GM13976 (cell line): ENCODE measurements around the gene MYOF.

ENCODE experiments used
- DNase-seq: peaks from one replicate; pipeline ENCODE4 v3.0.0; 2012; ENCODE audit warnings: low spot score
- in situ Hi-C: fragments of 300-500 bp; cut with MboI; formaldehyde crosslinking; loops from one replicate; pipeline ENCODE4 v1.12.0; 2022; ENCODE audit warnings: low sequenced_read_pairs, mixed read lengths, inconsistent platforms; ENCODE audit not compliant: unreplicated experiment
- TF ChIP-seq, protein P1 (sequence below): IDR thresholded peaks from 2 replicates; pipeline ENCODE4 v1.5.1; 2012; ENCODE audit warnings: borderline replicate concordance, mild to moderate bottlenecking; ENCODE audit not compliant: insufficient read depth; ENCODE audit errors: extremely low read depth, missing control alignments, control extremely low read depth

Gene MYOF

GRCh38 chr10:93481637-93482144 is 443 bp downstream of the MYOF start:
- in situ Hi-C loops = loop anchor here (10.0 kb wide), 1 partner anchor 97 kb away; no protein-coding TSS in a partner anchor
- TF ChIP-seq, protein P1, sequence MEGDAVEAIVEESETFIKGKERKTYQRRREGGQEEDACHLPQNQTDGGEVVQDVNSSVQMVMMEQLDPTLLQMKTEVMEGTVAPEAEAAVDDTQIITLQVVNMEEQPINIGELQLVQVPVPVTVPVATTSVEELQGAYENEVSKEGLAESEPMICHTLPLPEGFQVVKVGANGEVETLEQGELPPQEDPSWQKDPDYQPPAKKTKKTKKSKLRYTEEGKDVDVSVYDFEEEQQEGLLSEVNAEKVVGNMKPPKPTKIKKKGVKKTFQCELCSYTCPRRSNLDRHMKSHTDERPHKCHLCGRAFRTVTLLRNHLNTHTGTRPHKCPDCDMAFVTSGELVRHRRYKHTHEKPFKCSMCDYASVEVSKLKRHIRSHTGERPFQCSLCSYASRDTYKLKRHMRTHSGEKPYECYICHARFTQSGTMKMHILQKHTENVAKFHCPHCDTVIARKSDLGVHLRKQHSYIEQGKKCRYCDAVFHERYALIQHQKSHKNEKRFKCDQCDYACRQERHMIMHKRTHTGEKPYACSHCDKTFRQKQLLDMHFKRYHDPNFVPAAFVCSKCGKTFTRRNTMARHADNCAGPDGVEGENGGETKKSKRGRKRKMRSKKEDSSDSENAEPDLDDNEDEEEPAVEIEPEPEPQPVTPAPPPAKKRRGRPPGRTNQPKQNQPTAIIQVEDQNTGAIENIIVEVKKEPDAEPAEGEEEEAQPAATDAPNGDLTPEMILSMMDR = no peak
- DNase-seq = no peak

GRCh38 chr10:93478873-93479272 is 3.3 kb downstream of the MYOF start:
- TF ChIP-seq, protein P1 = no peak
- DNase-seq = no peak
- in situ Hi-C loops = no loop called here

DNA sequence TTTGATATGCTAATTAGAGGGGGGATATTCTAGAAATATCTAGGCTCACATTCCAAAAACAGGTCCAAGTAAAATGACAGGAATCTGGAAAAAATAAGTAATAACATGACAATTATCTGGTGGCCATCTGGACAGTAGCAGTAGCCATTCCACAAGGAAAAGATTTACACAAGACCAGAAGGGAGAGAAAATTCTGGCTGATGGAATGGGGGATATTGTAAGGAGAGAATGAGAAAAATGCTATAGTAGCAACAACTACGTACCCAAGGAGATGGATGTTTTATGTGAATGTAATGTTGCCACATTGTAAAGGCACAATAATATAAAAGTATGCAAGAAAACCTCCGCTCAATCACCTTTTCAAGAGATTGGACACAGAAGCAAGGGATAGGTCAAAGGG is 5.4 kb downstream of the MYOF start:
- TF ChIP-seq, protein P1 = no peak
- in situ Hi-C loops = no loop called here
- no peak for DNase-seq

GRCh38 chr10:93475871-93476270 is 6.3 kb downstream of the MYOF start:
- in situ Hi-C loops = no loop called here
- no peak for DNase-seq
- TF ChIP-seq, protein P1 = no peak

- TF ChIP-seq, protein P1 = no peak
- DNase-seq = no peak
- in situ Hi-C loops = no loop called here
Measured at GRCh38 chr10:93475227-93475626, 6.9 kb downstream of the MYOF start.

- TF ChIP-seq, protein P1 = no peak
- in situ Hi-C loops = no loop called here
- DNase-seq = no peak
Measured at GRCh38 chr10:93473804-93474472, 8.2 kb downstream of the MYOF start.

DNA sequence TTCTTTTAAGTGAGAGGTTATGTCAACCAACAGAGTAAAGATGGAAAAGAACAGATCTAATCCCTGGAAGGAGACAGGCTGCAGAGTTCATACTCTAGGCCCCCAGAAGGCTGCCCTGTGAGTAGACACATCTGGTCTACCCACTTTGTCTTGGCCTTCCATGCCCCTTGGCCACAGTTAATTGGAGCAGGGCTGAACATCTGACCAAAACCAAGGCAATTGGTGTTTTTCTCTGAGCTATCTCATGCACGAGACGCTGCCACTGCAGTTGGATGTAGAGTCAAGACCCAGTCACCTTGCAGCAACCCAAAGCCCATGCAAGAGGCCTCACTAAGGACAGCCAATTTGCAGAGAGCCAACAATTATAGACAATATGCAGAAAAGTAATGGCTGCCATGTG is 9.0 kb downstream of the MYOF start:
- TF ChIP-seq, protein P1 = no peak
- no peak for DNase-seq
- in situ Hi-C loops = no loop called here
